HG02610 (cell line): Measurements from ENCODE around the gene SPATA6L.

Source experiments
- ATAC-seq: cut with Tn5 transposase; IDR thresholded peaks from one replicate; pipeline ENCODE4 v1.9.1; 2021; ENCODE audit warnings: mild to moderate bottlenecking, moderate library complexity; ENCODE audit not compliant: unreplicated experiment

The SPATA6L gene

GRCh38 chr9:4590430-4591122 is 75.7 kb downstream of the SPATA6L start:
- no peak for ATAC-seq

- no peak for ATAC-seq
Observed at GRCh38 chr9:4588721-4589120, 77.6 kb downstream of the SPATA6L start.

GRCh38 chr9:4585135-4585534 is 81.1 kb downstream of the SPATA6L start:
- no peak for ATAC-seq

GRCh38 chr9:4584636-4585035 is 81.6 kb downstream of the SPATA6L start:
- no peak for ATAC-seq

- no peak for ATAC-seq
Observed at GRCh38 chr9:4583001-4583400, 83.3 kb downstream of the SPATA6L start.

- ATAC-seq = no peak
Observed at GRCh38 chr9:4581861-4582565, 84.3 kb downstream of the SPATA6L start.

GRCh38 chr9:4581035-4581760 is 85.1 kb downstream of the SPATA6L start:
- no peak for ATAC-seq

- no peak for ATAC-seq
Observed at GRCh38 chr9:4579001-4579400, 87.3 kb downstream of the SPATA6L start.

GRCh38 chr9:4576448-4576847 is 89.8 kb downstream of the SPATA6L start:
- ATAC-seq = no peak

- no peak for ATAC-seq
Observed at GRCh38 chr9:4575997-4576396, 90.3 kb downstream of the SPATA6L start.

GRCh38 chr9:4574657-4575243 is 91.5 kb downstream of the SPATA6L start:
- peak; percentile 49 for ATAC-seq

- no peak for ATAC-seq
Observed at GRCh38 chr9:4573634-4574389, 92.5 kb downstream of the SPATA6L start.

GRCh38 chr9:4573176-4573575 is 93.1 kb downstream of the SPATA6L start:
- ATAC-seq = no peak

- no peak for ATAC-seq
Observed at GRCh38 chr9:4572184-4572826, 94.0 kb downstream of the SPATA6L start.

GRCh38 chr9:4569101-4569500 is 97.2 kb downstream of the SPATA6L start:
- ATAC-seq = no peak

- no peak for ATAC-seq
Observed at GRCh38 chr9:4567601-4568000, 98.7 kb downstream of the SPATA6L start.

GRCh38 chr9:4566806-4567205 is 99.5 kb downstream of the SPATA6L start:
- ATAC-seq = no peak

- no peak for ATAC-seq
Observed at GRCh38 chr9:4563105-4563504, 103.2 kb downstream of the SPATA6L start.

- ATAC-seq = peak; percentile 85
Observed at GRCh38 chr9:4559261-4560182, 106.8 kb downstream of the SPATA6L start.
